NCI-H146 treated with DMSO at 0.1 percent for 48 hours (cell line): ENCODE data around the gene IL26.

Experiments used
- DNase-seq: peaks from one replicate; lab custom pipeline; 2025; ENCODE audit not compliant: unreplicated experiment; lab: John Stamatoyannopoulos, UW

Gene IL26

GRCh38 chr12:68158432-68158831, 67.2 kb downstream of the IL26 start:
- no peak for DNase-seq

- DNase-seq: no peak
These were observed 68.2 kb downstream of the IL26 start for GRCh38 chr12:68157380-68157779.

GRCh38 chr12:68156636-68157035, 69.0 kb downstream of the IL26 start:
- no peak for DNase-seq

GRCh38 chr12:68154779-68155178, 70.8 kb downstream of the IL26 start:
- DNase-seq: no peak
